Pancreas (tissue), 10 donors: ENCODE results near the gene APOD. TPM values are rescaled to one million over a fixed set of nuclear protein-coding genes. Genes with fewer than 3 reads are reported as not detected.
"Not testable (repeated sequence)": the region's sequence is repeated elsewhere in the genome, so short reads cannot be mapped to it uniquely, and the experiment has no call there.

Experiments
- ATAC-seq, 4 donors: fragments of 200-7000 bp; cut with Tn5 transposase; one replicate each; pipeline versions ENCODE4 v1.8.0 to v1.9.1; 2020; ENCODE audit warnings: mild to moderate bottlenecking in 4 of 4, moderate library complexity in 4 of 4
- DNase-seq, 6 donors: peaks; one replicate each; pipeline ENCODE4 v3.0.0-alpha.2; 2020
- FAIRE-seq: peaks from 2 replicates; lab custom pipeline; 2012; peaks lifted over from hg19 to GRCh38; lab: Jason Lieb, UNC
- H3K27ac ChIP-seq, 4 donors: fragments of 200-600 bp; sonication (generic); 1 replicate in 3 of 4; 2 replicates in 1 of 4; pipeline versions ENCODE4 v1.5.0 to v1.8.0; 2020
- H3K27me3 ChIP-seq, 4 donors: fragments of 200-600 bp; one replicate each; pipeline ENCODE4 v1.8.0; 2021
- H3K36me3 ChIP-seq, 3 donors: fragments of 200-600 bp; sonication (generic) in 1 of 3; one replicate each; pipeline versions ENCODE4 v1.5.0 to v1.8.0; 2020 to 2021
- H3K4me1 ChIP-seq, 3 donors: fragments of 200-600 bp; one replicate each; pipeline ENCODE4 v1.8.0; 2021
- H3K4me3 ChIP-seq, 4 donors: fragments of 200-600 bp; sonication (generic) in 2 of 4; one replicate each; pipeline versions ENCODE4 v1.5.0 to v1.8.0; 2020 to 2021
- H3K9me3 ChIP-seq, 4 donors: fragments of 200-600 bp; one replicate each; pipeline ENCODE4 v1.8.0; 2021
- WGBS, 2 donors: extraction: QIAGEN DNeasy Blood & Tissue Kit; methylation state at CpG; one replicate each; pipeline ENCODE4 v1.1.7; 2013; 5-methylcytosine and 5-hydroxymethylcytosine counted together
- intact Hi-C, 3 donors: fragments of 100-400 bp; cut with DNase I; formaldehyde crosslinking; loops; one replicate each; pipeline versions ENCODE4 v1.11.1 to v1.14.2; 2022
- polyA plus RNA-seq, 2 donors: library from polyadenylated mRNA; stranded (reverse); fragments of 200-250 nt; gene quantifications; one replicate each; pipeline ENCODE4 v1.2.3, GENCODE V29; 2013
- total RNA-seq, 6 donors: library from RNA; stranded (reverse); fragmentation: NEBNext Ultra II Directional in 4 of 6; extraction: Animal tissue kit (Norgen Biotek cat#: 25700) in 4 of 6; gene quantifications; one replicate each; pipeline versions ENCODE4 v1.2.1 to v1.2.4, GENCODE V29; 2021 to 2023
- TF ChIP-seq, protein P1 (sequence below), 4 donors: fragments of 200-600 bp; sonication (generic) in 3 of 4; IDR thresholded peaks; one replicate each; pipeline versions ENCODE4 v1.5.0 to v1.8.0; 2021; ENCODE audit warnings: antibody characterized with exemption in 4 of 4
- donor health status: healthy with polysubstance abuse.
- donor health status: DM: no; HTN: no; CAD: no; lungs with moderate emphysema.
- donor health status: DM: no; HTN: no; CAD: no.
- donor health status: control.
- donor health status: control.
- donor health status: Bipolar disorder and iron deficiency.
- donor health status: DM: yes; HTN: yes; CAD: no.
- donor health status: DM: no; HTN: no; CAD: no.
- donor health status: DM: no; HTN: no; CAD: no.
- donor health status: DM: yes; HTN: yes; CAD: no.

Gene APOD
- total and polyA plus RNA-seq, 8 donors: 12.1 to 133 (median 60.8) TPM

DNA sequence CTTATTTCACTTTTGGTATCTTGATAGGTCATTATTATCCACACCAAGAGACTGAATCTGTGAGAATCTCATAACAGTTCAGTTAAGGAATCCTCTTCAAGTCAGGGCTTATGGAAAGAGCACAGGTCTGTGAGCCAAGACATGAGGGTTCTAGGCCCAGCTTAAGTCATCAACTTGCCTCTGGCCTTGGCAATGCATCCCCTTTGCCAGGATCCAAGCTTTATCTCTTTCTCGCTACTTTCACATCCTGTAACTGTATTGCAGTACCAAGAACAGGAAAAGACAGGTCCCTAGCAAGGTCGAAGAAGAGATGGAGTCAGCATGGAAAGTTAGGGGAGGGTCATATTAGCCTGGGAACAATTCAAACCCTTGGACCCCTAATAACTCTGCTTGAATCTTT is 13.5 kb upstream of the APOD start:
- intact Hi-C loops: no loop called here
- 71% methylated on average over 2 of the region's 2 CpGs for WGBS, 2 donors
- no peak for FAIRE-seq

DNA sequence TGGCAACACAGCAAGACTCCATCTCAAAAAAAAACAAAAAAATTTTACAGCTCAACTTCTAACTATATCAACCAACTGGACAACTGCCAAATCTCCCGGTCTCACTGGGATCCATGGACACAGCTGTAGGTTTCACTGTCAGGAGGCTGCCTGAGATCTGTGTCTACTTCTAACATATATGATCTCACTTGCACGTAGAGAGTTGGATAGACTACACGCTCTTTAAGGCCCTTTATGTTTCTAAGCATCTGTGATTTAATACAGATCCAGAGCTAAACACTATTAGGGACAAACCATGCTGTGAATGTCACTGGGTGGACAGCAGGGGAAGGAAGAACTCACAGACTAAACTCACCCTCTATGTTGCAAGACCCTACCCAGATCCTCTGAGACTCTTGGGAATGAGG is 13.0 kb upstream of the APOD start:
- intact Hi-C loops: no loop called here
- ATAC-seq (no peak), FAIRE-seq (no peak), DNase-seq (no peak)
- Histone ChIP-seq H3K4me1 (no peaks in the 10 kb centered on the region), H3K27ac (no peak overlapping the region), H3K9me3 (no peaks in the 10 kb centered on the region), H3K27me3 (no peaks in the 10 kb centered on the region), H3K4me3 (no peak overlapping the region), H3K36me3 (no peaks in the 10 kb centered on the region)
- TF ChIP-seq, protein P1, sequence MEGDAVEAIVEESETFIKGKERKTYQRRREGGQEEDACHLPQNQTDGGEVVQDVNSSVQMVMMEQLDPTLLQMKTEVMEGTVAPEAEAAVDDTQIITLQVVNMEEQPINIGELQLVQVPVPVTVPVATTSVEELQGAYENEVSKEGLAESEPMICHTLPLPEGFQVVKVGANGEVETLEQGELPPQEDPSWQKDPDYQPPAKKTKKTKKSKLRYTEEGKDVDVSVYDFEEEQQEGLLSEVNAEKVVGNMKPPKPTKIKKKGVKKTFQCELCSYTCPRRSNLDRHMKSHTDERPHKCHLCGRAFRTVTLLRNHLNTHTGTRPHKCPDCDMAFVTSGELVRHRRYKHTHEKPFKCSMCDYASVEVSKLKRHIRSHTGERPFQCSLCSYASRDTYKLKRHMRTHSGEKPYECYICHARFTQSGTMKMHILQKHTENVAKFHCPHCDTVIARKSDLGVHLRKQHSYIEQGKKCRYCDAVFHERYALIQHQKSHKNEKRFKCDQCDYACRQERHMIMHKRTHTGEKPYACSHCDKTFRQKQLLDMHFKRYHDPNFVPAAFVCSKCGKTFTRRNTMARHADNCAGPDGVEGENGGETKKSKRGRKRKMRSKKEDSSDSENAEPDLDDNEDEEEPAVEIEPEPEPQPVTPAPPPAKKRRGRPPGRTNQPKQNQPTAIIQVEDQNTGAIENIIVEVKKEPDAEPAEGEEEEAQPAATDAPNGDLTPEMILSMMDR (IDR thresholded peaks at IDR 0.05): no peak
- 59 to 60% methylated on average over 3 of the region's 3 CpGs for WGBS, 2 donors

More for the DNA sequence above, 13.5 kb upstream of the APOD start:
- DNase-seq: no peak
- Histone ChIP-seq H3K9me3 (no peaks in the 10 kb centered on the region), H3K4me1 (no peaks in the 10 kb centered on the region), H3K27me3 (no peaks in the 10 kb centered on the region), H3K36me3 (no peaks in the 10 kb centered on the region), H3K4me3 (no peak overlapping the region), H3K27ac (no peak overlapping the region)
- ATAC-seq: no peak
- TF ChIP-seq, protein P1 (IDR thresholded peaks at IDR 0.05): no peak

DNA sequence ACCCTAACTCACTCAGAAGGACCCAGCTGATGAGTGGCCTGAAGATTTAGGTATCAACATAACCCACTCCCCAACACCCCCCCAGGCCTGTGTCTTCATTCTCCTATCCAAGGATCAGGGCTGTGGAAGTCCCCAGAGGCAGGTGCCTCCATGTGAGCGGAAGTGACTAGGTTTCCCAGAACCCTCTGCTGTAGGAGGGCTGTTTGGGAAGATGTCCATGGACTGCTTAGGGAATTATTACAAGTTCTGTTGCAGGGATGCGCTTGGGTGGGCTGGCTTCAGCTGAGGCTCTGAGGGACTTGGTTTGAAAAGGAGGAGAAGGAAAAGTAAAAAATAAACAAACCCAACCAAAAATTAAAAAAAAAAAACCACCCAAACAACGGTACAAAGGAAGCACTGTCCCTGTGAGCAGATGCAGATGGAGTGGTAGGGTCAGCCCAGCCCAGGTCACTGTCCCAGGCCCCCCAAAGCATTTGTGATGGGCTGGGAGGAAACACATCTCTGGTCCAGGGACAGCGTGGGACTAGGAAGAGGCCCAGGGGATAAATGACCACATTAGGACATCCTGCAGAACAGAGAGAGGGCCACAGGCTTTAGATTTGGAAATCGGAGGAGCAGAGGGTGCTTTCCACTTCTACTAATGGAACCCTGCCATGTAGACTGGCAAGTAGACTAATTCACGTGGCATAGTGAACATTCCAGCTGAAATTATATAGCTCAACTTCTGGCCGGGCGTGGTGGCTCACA is 12.2 kb upstream of the APOD start:
- WGBS, 2 donors: 75 to 80% methylated on average over 8 of the region's 8 CpGs
- Histone ChIP-seq H3K27ac (no peak overlapping the region), H3K9me3 (no peaks in the 10 kb centered on the region), H3K4me1 (peaks cover 0 to 2% (median 0%) of the 10 kb centered on the region in 3 donors), H3K36me3 (no peaks in the 10 kb centered on the region), H3K4me3 (no peak overlapping the region), H3K27me3 (no peaks in the 10 kb centered on the region)
- intact Hi-C loops: no loop called here
- no peak for DNase-seq
- no peak for ATAC-seq
- FAIRE-seq: no peak
- TF ChIP-seq, protein P1 (IDR thresholded peaks at IDR 0.05): no peak

DNA sequence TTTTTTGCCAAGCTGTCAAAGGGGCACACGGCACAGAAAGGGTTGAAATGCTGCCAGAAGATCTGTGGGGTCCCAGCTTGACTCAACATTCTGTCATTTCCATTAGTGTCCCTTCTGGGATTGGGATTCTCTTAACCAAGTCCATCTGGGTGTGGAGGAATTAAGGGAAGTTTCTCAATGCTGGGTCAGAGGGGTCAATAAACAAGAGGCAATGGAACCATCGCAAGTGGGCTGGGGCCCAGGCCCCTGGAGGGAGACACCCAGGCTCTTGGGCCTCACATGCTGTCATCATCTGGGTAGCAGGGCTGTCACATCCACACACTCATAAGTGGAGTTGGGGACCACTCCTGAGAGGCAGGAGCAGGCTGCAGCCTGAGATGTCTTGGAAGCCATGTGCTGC is 8.1 kb upstream of the APOD start:
- no peaks in the 10 kb centered on the region for H3K27me3 ChIP-seq
- no peak overlapping the region for H3K4me3 ChIP-seq
- FAIRE-seq: no peak
- intact Hi-C loops: no loop called here
- no peaks in the 10 kb centered on the region for H3K36me3 ChIP-seq
- peaks cover 0 to 2% (median 0%) of the 10 kb centered on the region in 3 donors for H3K4me1 ChIP-seq
- no peak overlapping the region for H3K27ac ChIP-seq
- WGBS, 2 donors: 85 to 86% methylated on average over 2 of the region's 2 CpGs
- no peaks in the 10 kb centered on the region for H3K9me3 ChIP-seq
- TF ChIP-seq, protein P1 (IDR thresholded peaks at IDR 0.05): no peak
- no peak for DNase-seq
- peak in 1 of 4 donors; percentile 34 for ATAC-seq

DNA sequence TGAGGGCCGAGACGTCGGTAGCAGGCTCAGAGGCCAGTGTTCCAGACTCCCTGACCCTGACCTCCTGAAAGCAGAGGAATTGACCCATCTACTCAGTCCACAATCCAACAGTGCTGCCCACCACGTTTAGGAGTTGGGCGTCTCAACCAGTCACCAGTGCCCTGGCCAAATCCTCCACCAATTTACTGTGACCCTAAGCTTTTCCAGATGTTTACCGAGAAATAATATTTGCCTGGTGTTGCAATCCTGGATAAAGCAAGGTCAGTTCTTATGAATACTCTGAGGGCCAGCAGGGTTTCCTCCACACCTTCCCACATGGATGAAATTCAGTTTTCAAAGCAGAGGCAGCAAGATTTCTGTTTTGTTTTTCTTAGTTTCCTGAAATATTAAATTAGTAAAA is 7.5 kb upstream of the APOD start:
- intact Hi-C loops: no loop called here
- DNase-seq (no peak), ATAC-seq (peak; percentile 61 to 90 (median 73)), FAIRE-seq (no peak)
- H3K36me3 ChIP-seq: no peaks in the 10 kb centered on the region
- no peaks in the 10 kb centered on the region for H3K27me3 ChIP-seq
- TF ChIP-seq, protein P1 (IDR thresholded peaks at IDR 0.05): no peak
- peaks cover 0 to 2% (median 0%) of the 10 kb centered on the region in 3 donors for H3K4me1 ChIP-seq
- WGBS, 2 donors: 43% methylated on average over 6 of the region's 6 CpGs
- no peak overlapping the region for H3K4me3 ChIP-seq
- H3K9me3 ChIP-seq: no peaks in the 10 kb centered on the region
- no peak overlapping the region for H3K27ac ChIP-seq

DNA sequence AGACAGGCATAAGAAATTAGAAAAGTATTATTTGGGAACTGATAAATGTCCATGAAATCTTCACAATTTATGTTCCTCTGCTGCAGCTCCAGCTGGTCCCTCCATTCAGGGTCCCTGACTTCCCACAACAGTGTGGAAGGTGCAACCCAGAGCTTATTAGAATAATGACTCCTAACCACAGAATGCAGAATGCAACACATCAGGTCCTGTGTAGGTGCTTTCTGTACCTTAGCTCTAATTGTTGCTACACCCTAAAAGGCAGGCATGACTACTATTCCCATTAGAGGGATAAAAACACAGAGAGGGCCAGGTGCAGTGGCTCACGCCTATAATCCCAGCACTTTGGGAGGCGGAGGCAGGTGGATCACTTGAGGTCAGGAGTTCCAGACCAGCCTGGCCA is 6.6 kb upstream of the APOD start:
- WGBS, 2 donors: 89 to 97% methylated on average over 2 of the region's 2 CpGs
- H3K9me3 ChIP-seq, H3K4me1 ChIP-seq, FAIRE-seq, ATAC-seq, DNase-seq, H3K27ac ChIP-seq, H3K36me3 ChIP-seq, H3K27me3 ChIP-seq, H3K4me3 ChIP-seq, intact Hi-C loops: not testable (repeated sequence)

DNA sequence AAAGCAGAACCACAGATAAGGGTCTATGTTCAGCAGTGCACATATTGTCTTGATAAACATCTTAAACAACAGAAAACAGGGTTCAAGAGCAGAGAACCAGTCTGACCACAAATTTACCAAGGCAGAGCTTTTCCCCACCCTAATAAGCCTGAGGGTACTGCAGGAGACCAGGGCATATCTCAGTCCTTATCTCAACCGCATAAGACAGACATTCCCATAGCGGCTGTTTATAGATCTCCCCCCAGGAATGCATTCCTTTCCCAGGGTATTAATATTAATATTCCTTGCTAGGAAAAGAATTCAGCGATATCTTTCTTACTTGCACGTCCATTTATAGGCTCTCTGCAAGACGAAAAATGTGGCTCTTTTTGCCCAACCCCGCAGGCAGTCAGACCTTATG is 6.1 kb upstream of the APOD start:
- H3K4me1 ChIP-seq, H3K27me3 ChIP-seq, intact Hi-C loops, DNase-seq, H3K9me3 ChIP-seq, H3K36me3 ChIP-seq, ATAC-seq, H3K4me3 ChIP-seq, H3K27ac ChIP-seq, FAIRE-seq: not testable (repeated sequence)
- 36 to 50% methylated on average over 6 of the region's 6 CpGs for WGBS, 2 donors
